H1 (cell line): Measurements from ENCODE around the gene ADIPOQ. TPM values are rescaled to one million over a fixed set of nuclear protein-coding genes. Genes with fewer than 3 reads are reported as not detected.

Source experiments
- CTCF ChIA-PET: fragments of 300-600 bp; sonication (Branson Sonifier 250); formaldehyde crosslinking; loops from one replicate; lab custom pipeline; 2021; ENCODE audit not compliant: partially characterized antibody; lab: Charles Lee
- POLR2A ChIA-PET: fragments of 300-600 bp; sonication (Branson Sonifier 250); formaldehyde crosslinking; loops from one replicate; lab custom pipeline; 2021; ENCODE audit warnings: inconsistent platforms; ENCODE audit not compliant: partially characterized antibody; lab: Charles Lee
- DNase-seq, 2 experiments: peaks; one replicate each; pipeline versions ENCODE4 v3.0.0 to v3.0.0-alpha.2; 2010 to 2022; ENCODE audit warnings: low spot score in 2 of 2, low read depth in 1 of 2, mixed read lengths in 1 of 2
- FAIRE-seq: peaks from 2 replicates; lab custom pipeline; 2011; peaks lifted over from hg19 to GRCh38; lab: Jason Lieb, UNC
- H2AFZ ChIP-seq: 2 replicates; pipeline ENCODE4 v1.8.1; 2012; ENCODE audit warnings: low read length, inconsistent platforms
- H2AK5ac ChIP-seq: 2 replicates; pipeline ENCODE4 v1.6.1; 2013; ENCODE audit warnings: low read depth, low read length
- H2BK120ac ChIP-seq: replicated peaks from 2 replicates; pipeline ENCODE3; 2013; ENCODE audit warnings: low read depth, low read length, inconsistent platforms
- H2BK12ac ChIP-seq: 2 replicates; pipeline ENCODE4 v1.6.1; 2013; ENCODE audit warnings: low read depth, low read length
- H2BK15ac ChIP-seq: 2 replicates; pipeline ENCODE4 v1.6.1; 2013; ENCODE audit warnings: low read length
- H2BK20ac ChIP-seq: 2 replicates; pipeline ENCODE4 v1.6.1; 2013; ENCODE audit warnings: low read length
- H2BK5ac ChIP-seq: 2 replicates; pipeline ENCODE4 v1.6.1; 2013; ENCODE audit warnings: low read depth, low read length
- H3K14ac ChIP-seq: 2 replicates; pipeline ENCODE4 v1.6.1; 2013; ENCODE audit warnings: inconsistent platforms; ENCODE audit not compliant: insufficient read length
- H3K18ac ChIP-seq: 2 replicates; pipeline ENCODE4 v1.6.1; 2013; ENCODE audit warnings: low read length; ENCODE audit errors: extremely low read depth
- H3K23ac ChIP-seq: 2 replicates; pipeline ENCODE4 v1.6.1; 2013; ENCODE audit warnings: inconsistent platforms; ENCODE audit not compliant: insufficient read length
- H3K23me2 ChIP-seq: 2 replicates; pipeline ENCODE4 v1.6.1; 2013; ENCODE audit warnings: low read depth, low read length
- H3K27ac ChIP-seq: 2 replicates; pipeline ENCODE4 v1.6.1; 2011; ENCODE audit warnings: low read depth, low read length, inconsistent platforms
- H3K27me3 ChIP-seq, 4 experiments: replicated peaks in 1 of 4; 1 replicate in 1 of 4; 2 replicates in 3 of 4; pipeline versions ENCODE4 v1.6.1 to v1.8.1; 2011 to 2013; ENCODE audit warnings: low read length in 3 of 4, mild to moderate bottlenecking in 3 of 4, inconsistent platforms in 2 of 4, mixed read lengths in 2 of 4, moderate library complexity in 1 of 4; ENCODE audit not compliant: control insufficient read depth in 3 of 4, insufficient read depth in 3 of 4; ENCODE audit errors: extremely low read depth in 1 of 4
- H3K36me3 ChIP-seq, 4 experiments: 2 replicates each; pipeline versions ENCODE4 v1.6.1 to v1.8.1; 2011 to 2013; ENCODE audit warnings: mild to moderate bottlenecking in 4 of 4, low read length in 3 of 4, moderate library complexity in 2 of 4, control low read depth in 1 of 4, inconsistent platforms in 1 of 4; ENCODE audit not compliant: insufficient read depth in 4 of 4, control insufficient read depth in 2 of 4
- H3K4ac ChIP-seq: replicated peaks from 2 replicates; pipeline ENCODE3; 2013; ENCODE audit warnings: low read length, low read depth, mixed read lengths, inconsistent platforms; ENCODE audit not compliant: insufficient read length
- H3K4me1 ChIP-seq, 4 experiments: replicated peaks in 1 of 4; 1 replicate in 1 of 4; 2 replicates in 3 of 4; pipeline versions ENCODE4 v1.6.1 to v1.8.1; 2011 to 2013; ENCODE audit warnings: low read length in 3 of 4, inconsistent platforms in 2 of 4, mixed read lengths in 1 of 4; ENCODE audit not compliant: insufficient read depth in 4 of 4, control insufficient read depth in 3 of 4
- H3K4me2 ChIP-seq, 2 experiments: 2 replicates each; pipeline versions ENCODE4 v1.6.1 to v1.8.1; 2011 to 2013; ENCODE audit warnings: low read depth in 2 of 2, low read length in 2 of 2, control low read depth in 1 of 2, inconsistent platforms in 1 of 2, mild to moderate bottlenecking in 1 of 2; ENCODE audit not compliant: insufficient read depth in 1 of 2
- H3K4me3 ChIP-seq, 4 experiments: fragments of 200-600, 300-600 bp in 1 of 4; sonication (generic), shearing (Covaris generic), sonication (Bioruptor Twin) in 1 of 4; 2 replicates each; pipeline versions ENCODE4 v1.5.1 to v1.8.1; 2011 to 2016; ENCODE audit warnings: low read length in 4 of 4, low read depth in 3 of 4, control low read depth in 2 of 4, inconsistent platforms in 2 of 4, mild to moderate bottlenecking in 2 of 4, mixed read lengths in 1 of 4, moderate library complexity in 1 of 4; ENCODE audit not compliant: insufficient read depth in 2 of 4; ENCODE audit errors: extremely low read depth in 1 of 4
- H3K56ac ChIP-seq: replicated peaks from 2 replicates; pipeline ENCODE3; 2013; ENCODE audit warnings: low read depth, mild to moderate bottlenecking, mixed read lengths, low read length, inconsistent platforms; ENCODE audit not compliant: insufficient read length
- H3K79me1 ChIP-seq: 2 replicates; pipeline ENCODE4 v1.6.1; 2013; ENCODE audit warnings: low read depth, low read length, control low read depth
- H3K79me2 ChIP-seq, 2 experiments: 2 replicates each; pipeline versions ENCODE4 v1.6.1 to v1.8.1; 2012 to 2013; ENCODE audit warnings: low read length in 2 of 2, mild to moderate bottlenecking in 2 of 2, inconsistent platforms in 1 of 2; ENCODE audit not compliant: insufficient read depth in 2 of 2, control insufficient read depth in 1 of 2
- H3K9ac ChIP-seq, 4 experiments: replicated peaks in 1 of 4; 1 replicate in 1 of 4; 2 replicates in 3 of 4; pipeline versions ENCODE4 v1.6.1 to v1.8.1; 2011 to 2013; ENCODE audit warnings: low read depth in 3 of 4, low read length in 3 of 4, control low read depth in 2 of 4, mild to moderate bottlenecking in 2 of 4, moderate library complexity in 2 of 4, inconsistent platforms in 1 of 4; ENCODE audit errors: extremely low read depth in 1 of 4
- H3K9me3 ChIP-seq, 2 experiments: 2 replicates each; pipeline versions ENCODE4 v1.6.1 to v1.8.1; 2012 to 2013; ENCODE audit warnings: mild to moderate bottlenecking in 2 of 2, moderate library complexity in 2 of 2, control low read depth in 1 of 2, inconsistent platforms in 1 of 2, low read depth in 1 of 2, low read length in 1 of 2, mixed read lengths in 1 of 2; ENCODE audit not compliant: insufficient read depth in 2 of 2
- H4K20me1 ChIP-seq, 2 experiments: replicated peaks in 1 of 2; 2 replicates each; pipeline versions ENCODE3 to v1.8.1; 2011 to 2013; ENCODE audit warnings: inconsistent platforms in 2 of 2, low read length in 2 of 2, mild to moderate bottlenecking in 1 of 2; ENCODE audit not compliant: insufficient read depth in 2 of 2, control insufficient read depth in 1 of 2
- H4K5ac ChIP-seq: 2 replicates; pipeline ENCODE4 v1.6.1; 2013; ENCODE audit warnings: low read length, low read depth, mixed read lengths, inconsistent platforms; ENCODE audit not compliant: insufficient read length
- H4K8ac ChIP-seq: 2 replicates; pipeline ENCODE4 v1.8.0; 2013; ENCODE audit warnings: mild to moderate bottlenecking, moderate library complexity, low read length, inconsistent platforms; ENCODE audit not compliant: insufficient read depth; ENCODE audit errors: extremely low read depth
- H4K91ac ChIP-seq: replicated peaks from 2 replicates; pipeline ENCODE3; 2013; ENCODE audit warnings: low read length, mixed read lengths, inconsistent platforms; ENCODE audit not compliant: insufficient read length
- BCL11A ChIP-seq, 2 experiments: IDR thresholded peaks; one replicate each; pipeline ENCODE4 v1.6.1; 2011; ENCODE audit warnings: low read depth in 2 of 2, low read length in 2 of 2, mild to moderate bottlenecking in 2 of 2
- CHD1 ChIP-seq: IDR thresholded peaks from 2 replicates; pipeline ENCODE4 v1.6.1; 2012; ENCODE audit warnings: low read depth, low read length, improper control_type of control experiment
- CHD2 ChIP-seq: IDR thresholded peaks from 2 replicates; pipeline ENCODE4 v1.6.1; 2012; ENCODE audit warnings: low read length, improper control_type of control experiment
- CREB1 ChIP-seq: IDR thresholded peaks from 2 replicates; pipeline ENCODE4 v1.6.1; 2012; ENCODE audit warnings: inconsistent platforms
- CTCF ChIP-seq, 3 experiments: IDR thresholded peaks; 1 replicate in 2 of 3; 2 replicates in 1 of 3; pipeline versions ENCODE4 v1.5.1 to v1.6.1; 2011; ENCODE audit warnings: low read length in 3 of 3, mild to moderate bottlenecking in 3 of 3, inconsistent platforms in 2 of 3, low read depth in 1 of 3, moderate library complexity in 1 of 3; ENCODE audit not compliant: insufficient read depth in 1 of 3; ENCODE audit errors: control extremely low read depth in 1 of 3
- JUND ChIP-seq: IDR thresholded peaks from 2 replicates; pipeline ENCODE4 v1.6.1; 2011; ENCODE audit warnings: mild to moderate bottlenecking, improper control_type of control experiment, low read length
- KDM4A ChIP-seq: IDR thresholded peaks from one replicate; pipeline ENCODE4 v1.7.1; 2012; ENCODE audit warnings: low read depth, mild to moderate bottlenecking, moderate library complexity, low read length, inconsistent platforms; ENCODE audit not compliant: severe bottlenecking
- MAX ChIP-seq: IDR thresholded peaks from 2 replicates; pipeline ENCODE4 v1.6.1; 2012; ENCODE audit warnings: inconsistent platforms
- SIRT6 ChIP-seq: IDR thresholded peaks from one replicate; pipeline ENCODE4 v1.7.1; 2012; ENCODE audit warnings: low read length, inconsistent platforms
- SIX5 ChIP-seq: IDR thresholded peaks from 2 replicates; pipeline ENCODE4 v1.6.1; 2011; ENCODE audit warnings: mild to moderate bottlenecking, low read depth, low read length
- ZNF274 ChIP-seq: IDR thresholded peaks from 2 replicates; pipeline ENCODE4 v1.7.0; 2012; ENCODE audit warnings: low read length, borderline replicate concordance; ENCODE audit errors: extremely low read depth
- WGBS, 2 experiments: shearing (Covaris generic) in 1 of 2; methylation state at CpG; one replicate each; pipeline versions ENCODE4 v1.1.6 to v1.1.7; 2013 to 2015; ENCODE audit warnings: low lambda C conversion rate in 2 of 2, mixed read lengths in 2 of 2, inconsistent platforms in 1 of 2, low coverage in 1 of 2, missing lambda C conversion rate in 1 of 2; ENCODE audit not compliant: insufficient replicate concordance in 2 of 2, insufficient coverage in 1 of 2, insufficient read length in 1 of 2; ENCODE audit errors: extremely low coverage in 1 of 2, missing lambda C conversion rate in 1 of 2; 5-methylcytosine and 5-hydroxymethylcytosine counted together
- polyA plus RNA-seq, 7 experiments: library from polyadenylated mRNA; depleted of rRNA in 3 of 7; stranded (reverse) in 5 of 7; unstranded in 2 of 7; fragments of >200 nt in 5 of 7; fragments of 200-250 nt in 2 of 7; gene quantifications; 1 replicate in 5 of 7; 2 replicates in 1 of 7; 4 replicates in 1 of 7; pipeline versions ENCODE4 v1.2.1 to v1.2.3, GENCODE V29; 2011 to 2013; ENCODE audit warnings: missing spikeins in 2 of 7, mixed read lengths in 2 of 7
- total RNA-seq: library from RNA; stranded (reverse); fragmentation: NEBNext Ultra II Directional; extraction: Animal tissue kit (Norgen Biotek cat#: 25700); gene quantifications from 2 replicates; pipeline ENCODE4 v1.2.1, GENCODE V29; 2021

The ADIPOQ gene
- total and polyA plus RNA-seq, 2 of the 8 experiments (the other 6 are each of a cell fraction or from before 2014, with no cell fraction given), result not detected

- H3K27me3 ChIP-seq, result peaks cover 0 to 38% (median 29%) of the 10 kb centered on the region in 4 experiments; a peak in 6 of 7 replicates
- H3K56ac ChIP-seq, result no peak overlapping the region
- H4K5ac ChIP-seq, result no peak overlapping the region
- FAIRE-seq, result no peak
- peaks cover 7 to 23% (median 19%) of the 10 kb centered on the region in 4 experiments for H3K4me1 ChIP-seq
- no peak overlapping the region for H2BK20ac ChIP-seq
- no peaks in the 10 kb centered on the region for H4K20me1 ChIP-seq
- no peak overlapping the region for H2AFZ ChIP-seq
- H3K4me2 ChIP-seq, result peak overlapping the region; percentile 70 to 85
- peak overlapping the region; percentile 43 to 69 (median 46) for H3K4me3 ChIP-seq
- no peak overlapping the region for H4K91ac ChIP-seq
- peak overlapping the region in 1 of 4 experiments; percentile 13; a peak in 1 of 7 replicates for H3K9ac ChIP-seq
- H3K4ac ChIP-seq, result no peak overlapping the region
- H3K23ac ChIP-seq, result no peak overlapping the region
- H3K23me2 ChIP-seq, result peaks cover 15% of the 10 kb centered on the region; the same call in 1 of the 2 replicates
- H3K9me3 ChIP-seq, result no peaks in the 10 kb centered on the region
- no peak overlapping the region for H4K8ac ChIP-seq
- no peaks in the 10 kb centered on the region for H3K36me3 ChIP-seq
- no peak overlapping the region for H2AK5ac ChIP-seq
- H3K27ac ChIP-seq, result no peak overlapping the region
- DNase-seq, result peak in 1 of 2 experiments; percentile 54
- H2BK5ac ChIP-seq, result no peak overlapping the region
- POLR2A ChIA-PET, result interaction anchor here (0.6 to 7.4 kb wide), 7 partner anchors 20 to 289 kb away, joined by 3 to 73 read pairs (median 4); partner anchors contain the start of genes EIF4A2 and RFC4
- no peak overlapping the region for H3K18ac ChIP-seq
- no peaks in the 10 kb centered on the region; the same call in 1 of the 2 replicates for H3K79me1 ChIP-seq
- CTCF ChIA-PET, result interaction anchor here (0.6 to 1.5 kb wide), 3 partner anchors 14 to 314 kb away, joined by 3 to 6 read pairs (median 3); no protein-coding TSS in a partner anchor
- H3K79me2 ChIP-seq, result no peaks in the 10 kb centered on the region
- H3K14ac ChIP-seq, result no peak overlapping the region
- 23% methylated on average over 5 of the region's 14 CpGs; no CpG with 5 or more reads in 1 of the 2 experiments for WGBS, 2 experiments
- H2BK15ac ChIP-seq, result no peak overlapping the region
- H2BK120ac ChIP-seq, result no peak overlapping the region
- H2BK12ac ChIP-seq, result no peak overlapping the region
- TF ChIP-seq CHD1, result no peak
- TF ChIP-seq CHD2, result no peak
- TF ChIP-seq SIX5, result no peak
- TF ChIP-seq SIRT6, result no peak
- TF ChIP-seq CTCF (IDR thresholded peaks at IDR 0.05; ENCODE audit: control extremely low read depth in 1 of 3, insufficient read depth in 1 of 3, low read depth in 1 of 3, low read length in 3 of 3), result no peak
- TF ChIP-seq KDM4A, result peak; percentile 2
- TF ChIP-seq JUND, result no peak
- no peak for TF ChIP-seq ZNF274
- TF ChIP-seq BCL11A (IDR thresholded peaks at IDR 0.05; ENCODE audit: low read depth in 2 of 2, low read length in 2 of 2), result no peak
- TF ChIP-seq MAX, result 0 out of 2 replicates have a peak, but pooled peaks have one; percentile 29
- no peak for TF ChIP-seq CREB1
These were observed 16.0 kb upstream of the ADIPOQ start for GRCh38 chr3:186826410-186826975.
